Measurements from ENCODE around the gene FRMPD4. TPM values are rescaled to one million over a fixed set of nuclear protein-coding genes. Genes with fewer than 3 reads are reported as not detected.

The FRMPD4 gene
- total and polyA plus RNA-seq, 2 donors (not counting 1 experiment from before 2014, with no cell fraction given): 0.50 to 1.5 TPM

GRCh38 chrX:12278151-12278550, 139.9 kb downstream of the FRMPD4 start:
- Histone ChIP-seq H3K4me1 (ENCODE audit: control insufficient read depth, extremely low read depth, insufficient read depth, low read length) (no peaks in the 10 kb centered on the region), H3K9me3 (ENCODE audit: control insufficient read depth, insufficient read depth, low read depth, low read length) (no peaks in the 10 kb centered on the region), H4K20me1 (ENCODE audit: control insufficient read depth, extremely low read depth, insufficient read depth, low read length) (no peaks in the 10 kb centered on the region), H3K27me3 (ENCODE audit: control insufficient read depth, insufficient read depth, low read length) (no peaks in the 10 kb centered on the region), H3K36me3 (ENCODE audit: control insufficient read depth, insufficient read depth, low read length) (no peaks in the 10 kb centered on the region), H3K79me2 (ENCODE audit: control insufficient read depth, insufficient read depth, low read length) (no peaks in the 10 kb centered on the region), H3K4me2 (ENCODE audit: extremely low read depth, insufficient read depth, low read length) (no peak overlapping the region), H3K4me3 (replicated peaks in 1 of 4; ENCODE audit: control extremely low read depth in 1 of 4, insufficient read depth in 1 of 4, low read depth in 3 of 4, low read length in 4 of 4) (no peak overlapping the region), H3K9ac (ENCODE audit: insufficient read depth, low read length) (no peak overlapping the region), H3K27ac (ENCODE audit: insufficient read depth, low read length) (no peak overlapping the region), H2AFZ (ENCODE audit: low read length) (no peak overlapping the region)
- no peak for DNase-seq (ENCODE audit: low read depth in 2 of 2)
- TF ChIP-seq EZH2 (IDR thresholded peaks at IDR 0.05; ENCODE audit: low read length, missing control alignments) (no peak), CTCF (conservative IDR thresholded peaks at IDR 0.05 in 1 of 2, IDR thresholded peaks at IDR 0.05 in 1 of 2; ENCODE audit: low read depth in 1 of 2, low read length in 2 of 2) (no peak)

- no peaks in the 10 kb centered on the region for H4K20me1 ChIP-seq (ENCODE audit: control insufficient read depth, extremely low read depth, insufficient read depth, low read length)
- H3K79me2 ChIP-seq (ENCODE audit: control insufficient read depth, insufficient read depth, low read length): no peaks in the 10 kb centered on the region
- DNase-seq (ENCODE audit: low read depth in 2 of 2): peak in 1 of 2 donors; percentile 43
- H3K9ac ChIP-seq (ENCODE audit: insufficient read depth, low read length): no peak overlapping the region
- H3K27ac ChIP-seq (ENCODE audit: insufficient read depth, low read length): no peak overlapping the region
- H3K4me1 ChIP-seq (ENCODE audit: control insufficient read depth, extremely low read depth, insufficient read depth, low read length): no peaks in the 10 kb centered on the region
- H3K27me3 ChIP-seq (ENCODE audit: control insufficient read depth, insufficient read depth, low read length): no peaks in the 10 kb centered on the region
- H2AFZ ChIP-seq (ENCODE audit: low read length): no peak overlapping the region
- TF ChIP-seq EZH2 (IDR thresholded peaks at IDR 0.05; ENCODE audit: low read length, missing control alignments) (no peak), CTCF (conservative IDR thresholded peaks at IDR 0.05 in 1 of 2, IDR thresholded peaks at IDR 0.05 in 1 of 2; ENCODE audit: low read depth in 1 of 2, low read length in 2 of 2) (no peak)
- no peak overlapping the region for H3K4me3 ChIP-seq (replicated peaks in 1 of 4; ENCODE audit: control extremely low read depth in 1 of 4, insufficient read depth in 1 of 4, low read depth in 3 of 4, low read length in 4 of 4)
- no peaks in the 10 kb centered on the region for H3K36me3 ChIP-seq (ENCODE audit: control insufficient read depth, insufficient read depth, low read length)
- no peak overlapping the region for H3K4me2 ChIP-seq (ENCODE audit: extremely low read depth, insufficient read depth, low read length)
- no peaks in the 10 kb centered on the region for H3K9me3 ChIP-seq (ENCODE audit: control insufficient read depth, insufficient read depth, low read depth, low read length)
Observed at GRCh38 chrX:12282991-12283390, 144.7 kb downstream of the FRMPD4 start.

GRCh38 chrX:12292996-12293765, 154.9 kb downstream of the FRMPD4 start:
- Histone ChIP-seq H3K9ac (ENCODE audit: insufficient read depth, low read length) (no peak overlapping the region), H3K4me2 (ENCODE audit: extremely low read depth, insufficient read depth, low read length) (no peak overlapping the region), H3K36me3 (ENCODE audit: control insufficient read depth, insufficient read depth, low read length) (no peaks in the 10 kb centered on the region), H3K27me3 (ENCODE audit: control insufficient read depth, insufficient read depth, low read length) (no peaks in the 10 kb centered on the region), H3K9me3 (ENCODE audit: control insufficient read depth, insufficient read depth, low read depth, low read length) (no peaks in the 10 kb centered on the region), H3K27ac (ENCODE audit: insufficient read depth, low read length) (no peak overlapping the region), H2AFZ (ENCODE audit: low read length) (no peak overlapping the region), H3K79me2 (ENCODE audit: control insufficient read depth, insufficient read depth, low read length) (no peaks in the 10 kb centered on the region), H3K4me1 (ENCODE audit: control insufficient read depth, extremely low read depth, insufficient read depth, low read length) (no peaks in the 10 kb centered on the region), H3K4me3 (replicated peaks in 1 of 4; ENCODE audit: control extremely low read depth in 1 of 4, insufficient read depth in 1 of 4, low read depth in 3 of 4, low read length in 4 of 4) (no peak overlapping the region), H4K20me1 (ENCODE audit: control insufficient read depth, extremely low read depth, insufficient read depth, low read length) (no peaks in the 10 kb centered on the region)
- TF ChIP-seq CTCF (conservative IDR thresholded peaks at IDR 0.05 in 1 of 2, IDR thresholded peaks at IDR 0.05 in 1 of 2; ENCODE audit: low read depth in 1 of 2, low read length in 2 of 2): no peak
- TF ChIP-seq EZH2 (IDR thresholded peaks at IDR 0.05; ENCODE audit: low read length, missing control alignments): no peak
- DNase-seq (ENCODE audit: low read depth in 2 of 2): peak; percentile 57 to 70
